Measurements from ENCODE around the gene MRPS15. TPM values are rescaled to one million over a fixed set of nuclear protein-coding genes. Genes with fewer than 3 reads are reported as not detected.

The MRPS15 gene
- total RNA-seq, 1 experiment from 2014 or later: 101 TPM

GRCh38 chr1:36458910-36459309 is 5.3 kb downstream of the MRPS15 start:
- Mint-ChIP-seq H3K27ac (ENCODE audit: low read depth, unreplicated experiment) (no peak overlapping the region), H3K27me3 (ENCODE audit: insufficient read depth, unreplicated experiment) (no peaks in the 10 kb centered on the region), H3K36me3 (ENCODE audit: insufficient read depth, unreplicated experiment) (peaks cover 53% of the 10 kb centered on the region), H3K9me3 (ENCODE audit: unreplicated experiment) (no peaks in the 10 kb centered on the region), H3K4me3 (ENCODE audit: unreplicated experiment) (no peak overlapping the region), H3K4me1 (ENCODE audit: insufficient read depth, unreplicated experiment) (peaks cover 6% of the 10 kb centered on the region)
- no peak for TF ChIP-seq CTCF (IDR thresholded peaks at IDR 0.05; ENCODE audit: unreplicated experiment)
- POLR2A ChIA-PET: interaction anchor here (1.4 kb wide), 1 partner anchor 9 kb away, joined by 7 read pairs; the partner anchor contains the start of gene OSCP1
- DNase-seq (ENCODE audit: unreplicated experiment): no peak
- CTCF ChIA-PET: no interaction called here
- no TSS peak for BruUV-seq (replicated peaks)
- intact Hi-C loops (cut with micrococcal nuclease): no loop called here

GRCh38 chr1:36457691-36458090 is 6.5 kb downstream of the MRPS15 start:
- ChIA-PET POLR2A (no interaction called here), CTCF (no interaction called here)
- intact Hi-C loops (cut with micrococcal nuclease): no loop called here
- BruUV-seq (replicated peaks): no TSS peak
- H3K9me3 Mint-ChIP-seq (ENCODE audit: unreplicated experiment): no peaks in the 10 kb centered on the region
- no peak overlapping the region for H3K27ac Mint-ChIP-seq (ENCODE audit: low read depth, unreplicated experiment)
- peaks cover 7% of the 10 kb centered on the region for H3K4me1 Mint-ChIP-seq (ENCODE audit: insufficient read depth, unreplicated experiment)
- peaks cover 53% of the 10 kb centered on the region for H3K36me3 Mint-ChIP-seq (ENCODE audit: insufficient read depth, unreplicated experiment)
- H3K27me3 Mint-ChIP-seq (ENCODE audit: insufficient read depth, unreplicated experiment): no peaks in the 10 kb centered on the region
- no peak for TF ChIP-seq CTCF (IDR thresholded peaks at IDR 0.05; ENCODE audit: unreplicated experiment)
- no peak overlapping the region for H3K4me3 Mint-ChIP-seq (ENCODE audit: unreplicated experiment)
- DNase-seq (ENCODE audit: unreplicated experiment): no peak

DNA sequence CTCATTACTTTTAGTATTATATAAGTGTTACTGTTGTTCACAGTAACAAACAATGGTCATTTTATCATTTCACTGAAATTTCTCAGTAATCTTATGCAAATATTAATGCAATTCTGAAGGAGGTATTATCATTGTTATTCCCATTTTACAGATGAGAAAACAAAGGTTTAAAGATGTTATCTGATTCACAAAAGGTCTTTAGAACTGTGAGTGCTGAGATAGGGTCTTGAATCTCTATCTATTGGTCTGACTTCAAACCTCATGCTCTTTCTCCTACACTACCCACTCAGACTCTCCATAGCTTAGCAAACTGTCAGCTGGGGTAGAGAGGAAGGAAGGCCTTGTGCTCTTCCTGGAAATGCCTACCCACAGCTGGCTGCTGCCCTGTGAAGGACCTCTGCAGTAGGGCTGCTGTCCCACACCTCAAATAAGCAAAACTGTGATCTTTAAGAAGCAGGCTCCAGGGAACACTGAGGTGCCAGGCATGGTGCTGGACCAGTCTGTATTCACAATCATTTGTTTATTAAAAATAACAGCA is 7.7 kb downstream of the MRPS15 start:
- CTCF ChIA-PET: interaction anchor here (0.6 to 0.7 kb wide), 3 partner anchors 34 to 468 kb away, joined by 3 read pairs; no protein-coding TSS in a partner anchor
- peaks cover 15% of the 10 kb centered on the region for H3K4me1 Mint-ChIP-seq (ENCODE audit: insufficient read depth, unreplicated experiment)
- no peak for TF ChIP-seq CTCF (IDR thresholded peaks at IDR 0.05; ENCODE audit: unreplicated experiment)
- intact Hi-C loops (cut with micrococcal nuclease): no loop called here
- POLR2A ChIA-PET: no interaction called here
- H3K36me3 Mint-ChIP-seq (ENCODE audit: insufficient read depth, unreplicated experiment): peaks cover 52% of the 10 kb centered on the region
- H3K4me3 Mint-ChIP-seq (ENCODE audit: unreplicated experiment): no peak overlapping the region
- no peak for DNase-seq (ENCODE audit: unreplicated experiment)
- no peak overlapping the region for H3K27ac Mint-ChIP-seq (ENCODE audit: low read depth, unreplicated experiment)
- no peaks in the 10 kb centered on the region for H3K9me3 Mint-ChIP-seq (ENCODE audit: unreplicated experiment)
- BruUV-seq (replicated peaks): no TSS peak
- no peaks in the 10 kb centered on the region for H3K27me3 Mint-ChIP-seq (ENCODE audit: insufficient read depth, unreplicated experiment)

- Mint-ChIP-seq H3K9me3 (ENCODE audit: unreplicated experiment) (no peaks in the 10 kb centered on the region), H3K27me3 (ENCODE audit: insufficient read depth, unreplicated experiment) (no peaks in the 10 kb centered on the region), H3K4me1 (ENCODE audit: insufficient read depth, unreplicated experiment) (peaks cover 18% of the 10 kb centered on the region), H3K36me3 (ENCODE audit: insufficient read depth, unreplicated experiment) (peaks cover 42% of the 10 kb centered on the region), H3K27ac (ENCODE audit: low read depth, unreplicated experiment) (no peak overlapping the region), H3K4me3 (ENCODE audit: unreplicated experiment) (no peak overlapping the region)
- ChIA-PET POLR2A (interaction anchor here (0.7 to 1.3 kb wide), 2 partner anchors 9 to 345 kb away, joined by 3 to 10 read pairs; partner anchors contain the start of gene MRPS15), CTCF (interaction anchor here (1.2 kb wide), 1 partner anchor 9 kb away, joined by 4 read pairs; the partner anchor contains the start of gene MRPS15)
- TF ChIP-seq CTCF (IDR thresholded peaks at IDR 0.05; ENCODE audit: unreplicated experiment): no peak
- no peak for DNase-seq (ENCODE audit: unreplicated experiment)
- BruUV-seq (replicated peaks): no TSS peak
- intact Hi-C loops (cut with micrococcal nuclease): no loop called here
Measured at GRCh38 chr1:36455386-36455785, 8.8 kb downstream of the MRPS15 start.

Data from MCF 10A (cell line).